SU-DHL-6 (cell line): ENCODE measurements around the gene LHFPL3.

Source experiments
- H2AFZ ChIP-seq: fragments of 200-600 bp; sonication (generic); 2 replicates; pipeline ENCODE4 v1.6.1; 2014; ENCODE audit warnings: low read depth, mild to moderate bottlenecking, moderate library complexity, mixed read lengths, antibody characterized with exemption, low read length; ENCODE audit not compliant: severe bottlenecking
- H3F3A ChIP-seq: fragments of 200-600 bp; shearing (Covaris generic); 2 replicates; pipeline ENCODE4 v1.6.0; 2016; ENCODE audit warnings: antibody characterized with exemption, mild to moderate bottlenecking; ENCODE audit not compliant: insufficient read depth
- H3K27ac ChIP-seq: fragments of 200-600 bp; sonication (generic); 2 replicates; pipeline ENCODE4 v1.5.1; 2016; ENCODE audit warnings: low read depth, mild to moderate bottlenecking, low read length, moderate library complexity, mixed read lengths
- H3K27me3 ChIP-seq: fragments of 200-600 bp; sonication (generic), shearing (Covaris generic); 2 replicates; pipeline ENCODE4 v1.6.0; 2014; ENCODE audit warnings: mild to moderate bottlenecking, low read length
- H3K36me3 ChIP-seq: fragments of 200-600 bp; sonication (generic); 2 replicates; pipeline ENCODE4 v1.6.1; 2014; ENCODE audit warnings: mild to moderate bottlenecking, low read length, mixed read lengths
- H3K4me2 ChIP-seq: fragments of 300-600, 200-600 bp; shearing (Covaris generic), sonication (generic); 2 replicates; pipeline ENCODE4 v1.6.0; 2014; ENCODE audit warnings: low read length, low read depth, mild to moderate bottlenecking; ENCODE audit not compliant: poor library complexity, severe bottlenecking
- H3K4me3 ChIP-seq: fragments of 200-600 bp; sonication (generic); 2 replicates; pipeline ENCODE4 v1.5.1; 2014; ENCODE audit warnings: antibody characterized with exemption, low read length, mild to moderate bottlenecking, mixed read lengths; ENCODE audit not compliant: insufficient read depth, poor library complexity, severe bottlenecking
- H3K79me2 ChIP-seq: fragments of 200-600 bp; sonication (generic); 2 replicates; pipeline ENCODE4 v1.6.1; 2014; ENCODE audit warnings: mild to moderate bottlenecking, low read length, moderate library complexity; ENCODE audit not compliant: insufficient read depth
- H3K9ac ChIP-seq: fragments of 200-600 bp; sonication (generic); 2 replicates; pipeline ENCODE4 v1.7.0; 2014; ENCODE audit warnings: mild to moderate bottlenecking, low read length
- H3K9me2 ChIP-seq: fragments of 200-600 bp; sonication (generic); replicated peaks from 2 replicates; pipeline ENCODE4 v1.6.1; 2014; ENCODE audit warnings: low read length; ENCODE audit not compliant: insufficient read depth
- H3K9me3 ChIP-seq: fragments of 200-600 bp; sonication (generic); 2 replicates; pipeline ENCODE4 v1.6.1; 2014; ENCODE audit warnings: low read length, mixed read lengths; ENCODE audit not compliant: insufficient read depth
- H4K20me1 ChIP-seq: fragments of 200-600 bp; sonication (generic); 2 replicates; pipeline ENCODE4 v1.6.1; 2014; ENCODE audit warnings: low read depth, mild to moderate bottlenecking, antibody characterized with exemption, low read length, moderate library complexity, mixed read lengths
- EZH2phosphoT487 ChIP-seq: fragments of 200-600 bp; sonication (generic), shearing (Covaris generic); conservative IDR thresholded peaks from 2 replicates; pipeline ENCODE4 v1.6.1; 2018; ENCODE audit warnings: mild to moderate bottlenecking, antibody characterized with exemption, low read length, moderate library complexity, mixed read lengths
- TF ChIP-seq, protein P1 (sequence below): fragments of 200-600 bp; sonication (generic); IDR thresholded peaks from one replicate; pipeline ENCODE4 v1.5.1; 2017; ENCODE audit warnings: antibody characterized with exemption, mild to moderate bottlenecking, low read length, moderate library complexity; ENCODE audit not compliant: insufficient read depth, poor library complexity, severe bottlenecking

Gene LHFPL3

DNA sequence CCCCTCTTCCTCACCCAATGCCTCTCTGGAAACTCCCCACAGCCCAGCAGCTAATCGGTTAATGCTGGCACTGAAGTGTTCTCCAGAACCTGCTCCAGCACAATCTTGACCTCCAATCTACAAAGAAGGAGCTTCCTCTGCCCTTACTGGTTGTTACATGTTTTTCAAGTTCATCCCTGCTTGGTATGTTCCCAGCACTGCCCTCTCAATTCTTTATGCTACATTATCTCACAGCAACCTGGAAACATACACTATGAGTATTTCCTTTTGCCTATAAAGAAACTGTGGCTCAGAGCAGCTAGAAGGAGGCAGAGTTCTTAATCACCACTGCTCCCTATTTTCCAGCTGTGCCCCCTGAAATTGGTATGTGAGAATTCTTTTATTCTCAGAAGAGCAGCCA lies 601.5 kb downstream of the LHFPL3 start:
- no peaks in the 10 kb centered on the region for H3K9me3 ChIP-seq
- H3K79me2 ChIP-seq, result no peaks in the 10 kb centered on the region
- H3F3A ChIP-seq, result no peaks in the 10 kb centered on the region
- no peak overlapping the region for H3K4me2 ChIP-seq
- H3K27me3 ChIP-seq, result no peaks in the 10 kb centered on the region
- no peak overlapping the region for H3K4me3 ChIP-seq
- H3K9me2 ChIP-seq, result no peaks in the 10 kb centered on the region
- H2AFZ ChIP-seq, result no peak overlapping the region
- H3K27ac ChIP-seq, result no peak overlapping the region
- H3K36me3 ChIP-seq, result no peaks in the 10 kb centered on the region
- TF ChIP-seq EZH2phosphoT487, result no peak
- TF ChIP-seq, protein P1, sequence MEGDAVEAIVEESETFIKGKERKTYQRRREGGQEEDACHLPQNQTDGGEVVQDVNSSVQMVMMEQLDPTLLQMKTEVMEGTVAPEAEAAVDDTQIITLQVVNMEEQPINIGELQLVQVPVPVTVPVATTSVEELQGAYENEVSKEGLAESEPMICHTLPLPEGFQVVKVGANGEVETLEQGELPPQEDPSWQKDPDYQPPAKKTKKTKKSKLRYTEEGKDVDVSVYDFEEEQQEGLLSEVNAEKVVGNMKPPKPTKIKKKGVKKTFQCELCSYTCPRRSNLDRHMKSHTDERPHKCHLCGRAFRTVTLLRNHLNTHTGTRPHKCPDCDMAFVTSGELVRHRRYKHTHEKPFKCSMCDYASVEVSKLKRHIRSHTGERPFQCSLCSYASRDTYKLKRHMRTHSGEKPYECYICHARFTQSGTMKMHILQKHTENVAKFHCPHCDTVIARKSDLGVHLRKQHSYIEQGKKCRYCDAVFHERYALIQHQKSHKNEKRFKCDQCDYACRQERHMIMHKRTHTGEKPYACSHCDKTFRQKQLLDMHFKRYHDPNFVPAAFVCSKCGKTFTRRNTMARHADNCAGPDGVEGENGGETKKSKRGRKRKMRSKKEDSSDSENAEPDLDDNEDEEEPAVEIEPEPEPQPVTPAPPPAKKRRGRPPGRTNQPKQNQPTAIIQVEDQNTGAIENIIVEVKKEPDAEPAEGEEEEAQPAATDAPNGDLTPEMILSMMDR, result no peak
- H3K9ac ChIP-seq, result no peak overlapping the region
- no peaks in the 10 kb centered on the region for H4K20me1 ChIP-seq

DNA sequence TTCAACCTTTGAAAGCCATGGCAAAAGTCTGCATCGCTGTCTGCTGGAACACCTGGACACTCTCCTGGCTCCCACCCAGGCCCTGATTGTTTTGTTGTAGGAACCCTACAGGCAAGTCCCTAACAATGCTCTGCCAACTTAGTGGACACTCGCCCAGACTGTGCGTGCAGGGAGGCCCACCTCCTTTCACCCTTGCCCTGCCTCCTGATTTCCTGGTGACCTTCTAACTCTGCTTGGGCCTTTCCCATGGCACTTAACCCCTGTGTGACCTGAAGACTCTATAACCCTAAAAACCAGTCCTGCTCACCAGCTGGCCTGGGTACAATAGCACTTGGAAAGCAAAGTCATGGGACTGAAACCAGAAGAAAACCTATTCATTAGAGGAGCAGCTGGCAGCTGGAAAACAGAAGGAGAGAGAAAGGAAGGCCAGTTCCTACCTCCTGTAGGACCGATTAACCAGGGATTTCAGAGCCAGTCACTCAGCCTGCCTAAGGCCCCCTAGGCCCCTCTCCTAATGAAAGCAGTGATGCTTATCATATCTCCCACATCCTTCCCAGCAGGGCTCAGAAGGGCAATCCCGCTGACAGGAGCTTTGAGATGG lies 602.9 kb downstream of the LHFPL3 start:
- H3K36me3 ChIP-seq, result no peaks in the 10 kb centered on the region
- H2AFZ ChIP-seq, result no peak overlapping the region
- H3K9ac ChIP-seq, result no peak overlapping the region
- no peaks in the 10 kb centered on the region for H3F3A ChIP-seq
- no peaks in the 10 kb centered on the region for H3K9me3 ChIP-seq
- no peak overlapping the region for H3K4me2 ChIP-seq
- no peak for TF ChIP-seq EZH2phosphoT487
- H4K20me1 ChIP-seq, result no peaks in the 10 kb centered on the region
- H3K9me2 ChIP-seq, result no peaks in the 10 kb centered on the region
- H3K27ac ChIP-seq, result no peak overlapping the region
- H3K4me3 ChIP-seq, result no peak overlapping the region
- no peaks in the 10 kb centered on the region for H3K79me2 ChIP-seq
- H3K27me3 ChIP-seq, result no peaks in the 10 kb centered on the region

DNA sequence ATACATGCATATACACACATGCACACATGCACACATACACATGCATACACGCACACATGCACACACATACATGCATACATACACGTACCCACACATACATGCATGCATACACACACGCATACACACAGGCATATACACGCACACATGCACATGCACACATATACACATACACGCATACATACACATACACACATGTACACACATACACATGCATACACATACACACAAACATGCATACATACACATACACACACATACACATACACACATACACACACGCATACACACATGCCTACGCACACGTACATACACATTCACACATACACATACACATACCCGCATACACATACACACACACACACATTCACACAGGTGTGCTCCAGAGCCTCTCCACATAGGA lies 604.6 kb downstream of the LHFPL3 start:
- H3K9ac ChIP-seq, result no peak overlapping the region
- no peak overlapping the region for H3K4me3 ChIP-seq
- no peaks in the 10 kb centered on the region for H3F3A ChIP-seq
- H3K27me3 ChIP-seq, result no peaks in the 10 kb centered on the region
- H3K36me3 ChIP-seq, result no peaks in the 10 kb centered on the region
- no peak overlapping the region for H2AFZ ChIP-seq
- H3K9me3 ChIP-seq, result no peaks in the 10 kb centered on the region
- H3K4me2 ChIP-seq, result no peak overlapping the region
- no peak for TF ChIP-seq EZH2phosphoT487
- TF ChIP-seq, protein P1, result no peak
- no peaks in the 10 kb centered on the region for H3K9me2 ChIP-seq
- no peak overlapping the region for H3K27ac ChIP-seq
- no peaks in the 10 kb centered on the region for H4K20me1 ChIP-seq
- no peaks in the 10 kb centered on the region for H3K79me2 ChIP-seq

DNA sequence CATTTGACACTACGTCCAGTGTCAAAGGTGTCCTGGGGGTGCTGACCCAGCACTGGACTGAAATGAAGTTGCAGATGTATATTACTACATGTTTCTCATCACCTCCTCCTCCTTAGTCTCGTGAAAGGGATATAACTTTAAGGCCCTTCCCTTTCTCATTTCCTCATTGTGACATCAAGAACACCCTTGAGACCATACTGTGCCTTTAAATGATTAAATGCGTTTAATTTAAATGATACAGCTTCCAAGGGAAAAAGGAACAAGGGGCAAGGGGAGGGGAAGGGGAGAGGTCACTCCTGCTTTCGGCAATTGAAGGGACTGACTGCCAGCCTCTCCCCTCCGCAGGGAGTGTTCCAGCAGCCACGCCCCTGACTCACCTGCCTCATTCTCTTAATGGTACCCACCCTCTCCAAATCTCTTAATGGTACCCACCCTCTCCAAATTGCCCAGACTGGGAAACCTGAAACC lies 605.2 kb downstream of the LHFPL3 start:
- no peak for TF ChIP-seq EZH2phosphoT487
- TF ChIP-seq, protein P1, result no peak
- Histone ChIP-seq H3K27me3 (no peaks in the 10 kb centered on the region), H4K20me1 (no peaks in the 10 kb centered on the region), H3K4me2 (no peak overlapping the region), H3K4me3 (no peak overlapping the region), H3K9me2 (no peaks in the 10 kb centered on the region), H3K36me3 (no peaks in the 10 kb centered on the region), H3K79me2 (no peaks in the 10 kb centered on the region), H3K9ac (no peak overlapping the region), H3K27ac (no peak overlapping the region), H3F3A (no peaks in the 10 kb centered on the region), H2AFZ (no peak overlapping the region), H3K9me3 (no peaks in the 10 kb centered on the region)
